Transverse colon (tissue), 4 donors: ENCODE results near the gene PEAK3. TPM values are rescaled to one million over a fixed set of nuclear protein-coding genes. Genes with fewer than 3 reads are reported as not detected.

Experiments
- DNase-seq: peaks from one replicate; pipeline ENCODE4 v3.0.0-alpha.2; 2019
- H3K27ac ChIP-seq, 4 donors: fragments of 200-600 bp; sonication (generic); 2 replicates each; pipeline ENCODE4 v1.5.1; 2016 to 2018; ENCODE audit warnings: inconsistent platforms in 4 of 4
- H3K27me3 ChIP-seq: fragments of 200-600 bp; sonication (generic); 2 replicates; pipeline ENCODE4 v1.5.1; 2017; ENCODE audit warnings: inconsistent platforms
- H3K36me3 ChIP-seq, 4 donors: fragments of 200-600 bp; sonication (generic); 2 replicates each; pipeline ENCODE4 v1.5.1; 2017 to 2019; ENCODE audit warnings: inconsistent platforms in 4 of 4
- H3K4me1 ChIP-seq, 4 donors: fragments of 200-600 bp; sonication (generic); 2 replicates each; pipeline ENCODE4 v1.5.1; 2017 to 2020; ENCODE audit warnings: inconsistent platforms in 4 of 4
- H3K4me3 ChIP-seq, 4 donors: fragments of 200-600 bp; sonication (generic); 1 replicate in 1 of 4; 2 replicates in 3 of 4; pipeline versions ENCODE4 v1.5.1 to v1.6.1; 2017 to 2019; ENCODE audit warnings: inconsistent platforms in 4 of 4
- H3K9me3 ChIP-seq, 2 donors: fragments of 200-600 bp; sonication (generic); 2 replicates each; pipeline ENCODE4 v1.5.1; 2017 to 2019; ENCODE audit warnings: inconsistent platforms in 2 of 2
- EP300 ChIP-seq: sonication (generic); formaldehyde crosslinking; IDR thresholded peaks from one replicate; pipeline ENCODE4 v1.6.1; 2017; ENCODE audit warnings: antibody characterized with exemption, low read depth
- POLR2A ChIP-seq: fragments of 450-650 bp; IDR thresholded peaks from one replicate; pipeline ENCODE4 v1.6.1; 2016; ENCODE audit warnings: antibody characterized with exemption, mild to moderate bottlenecking, moderate library complexity
- POLR2AphosphoS5 ChIP-seq, 3 donors: sonication (generic); formaldehyde crosslinking; IDR thresholded peaks; one replicate each; pipeline ENCODE4 v1.6.1; 2016; ENCODE audit warnings: antibody characterized with exemption in 3 of 3
- WGBS, 2 donors: methylation state at CpG; one replicate each; pipeline ENCODE4 v1.1.5; 2018; ENCODE audit warnings: low coverage in 1 of 2; 5-methylcytosine and 5-hydroxymethylcytosine counted together
- in situ Hi-C, 4 donors: fragments of 200-750 bp; cut with MboI; loops; one replicate each; pipeline versions ENCODE4 v1.15.0 to v1.15.1; 2017; ENCODE audit warnings: low sequenced_read_pairs in 3 of 4, low pct_ligation_motif_present in 1 of 4, low pct_unique_long_range_greater_than_20kb in 1 of 4
- intact Hi-C: fragments of 100-400 bp; cut with DNase I; formaldehyde crosslinking; loops from one replicate; pipeline ENCODE4 v1.15.1; 2023; ENCODE audit warnings: low total_unique reads
- total RNA-seq, 4 donors: library from RNA; depleted of rRNA; stranded (reverse); fragments of >200 nt; gene quantifications; one replicate each; pipeline ENCODE4 v1.1.0, GENCODE V29; 2016
- TF ChIP-seq, protein P1 (sequence below), 5 experiments: fragments of 200-600 bp in 3 of 5; fragments of 450-650 bp in 2 of 5; sonication (generic) in 3 of 5; IDR thresholded peaks; 1 replicate in 2 of 5; 2 replicates in 3 of 5; pipeline ENCODE4 v1.5.1; 2016 to 2017; ENCODE audit warnings: antibody characterized with exemption in 5 of 5, inconsistent platforms in 3 of 5, mild to moderate bottlenecking in 2 of 5, moderate library complexity in 1 of 5

PEAK3 gene
- total RNA-seq, 4 donors from 2014 or later: 0.27 to 1.1 (median 1.1) TPM; not detected in 1

- peak overlapping the region; percentile 53 to 69 (median 62) for H3K27ac ChIP-seq
Measured at GRCh38 chr19:2274931-2275535, 6.9 kb downstream of the PEAK3 start.

GRCh38 chr19:2274185-2274711 lies 7.7 kb downstream of the PEAK3 start:
- in situ Hi-C loops (loop anchor here in 1 of 4 donors (25.0 kb wide), 1 partner anchor 112 kb away; the partner anchor contains the start of genes AP3D1 and DOT1L), intact Hi-C loops (loop anchor here (5.0 kb wide), 1 partner anchor 112 kb away; the partner anchor contains the start of gene DOT1L)
- DNase-seq: no peak
- H3K36me3 ChIP-seq: peaks cover 0 to 12% (median 5%) of the 10 kb centered on the region in 4 donors
- H3K4me3 ChIP-seq: peak overlapping the region in 1 of 4 donors; percentile 92
- no peaks in the 10 kb centered on the region for H3K27me3 ChIP-seq
- TF ChIP-seq EP300: no peak
- TF ChIP-seq, protein P1, sequence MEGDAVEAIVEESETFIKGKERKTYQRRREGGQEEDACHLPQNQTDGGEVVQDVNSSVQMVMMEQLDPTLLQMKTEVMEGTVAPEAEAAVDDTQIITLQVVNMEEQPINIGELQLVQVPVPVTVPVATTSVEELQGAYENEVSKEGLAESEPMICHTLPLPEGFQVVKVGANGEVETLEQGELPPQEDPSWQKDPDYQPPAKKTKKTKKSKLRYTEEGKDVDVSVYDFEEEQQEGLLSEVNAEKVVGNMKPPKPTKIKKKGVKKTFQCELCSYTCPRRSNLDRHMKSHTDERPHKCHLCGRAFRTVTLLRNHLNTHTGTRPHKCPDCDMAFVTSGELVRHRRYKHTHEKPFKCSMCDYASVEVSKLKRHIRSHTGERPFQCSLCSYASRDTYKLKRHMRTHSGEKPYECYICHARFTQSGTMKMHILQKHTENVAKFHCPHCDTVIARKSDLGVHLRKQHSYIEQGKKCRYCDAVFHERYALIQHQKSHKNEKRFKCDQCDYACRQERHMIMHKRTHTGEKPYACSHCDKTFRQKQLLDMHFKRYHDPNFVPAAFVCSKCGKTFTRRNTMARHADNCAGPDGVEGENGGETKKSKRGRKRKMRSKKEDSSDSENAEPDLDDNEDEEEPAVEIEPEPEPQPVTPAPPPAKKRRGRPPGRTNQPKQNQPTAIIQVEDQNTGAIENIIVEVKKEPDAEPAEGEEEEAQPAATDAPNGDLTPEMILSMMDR (IDR thresholded peaks at IDR 0.05): no peak
- no peaks in the 10 kb centered on the region for H3K9me3 ChIP-seq
- peaks cover 38 to 69% (median 55%) of the 10 kb centered on the region in 4 donors for H3K4me1 ChIP-seq
- peak overlapping the region; percentile 97 to 99 (median 99) for H3K27ac ChIP-seq
- 67 to 70% methylated on average over 2 to 9 of the region's 9 CpGs for WGBS, 2 donors

More at GRCh38 chr19:2274931-2275535, 6.9 kb downstream of the PEAK3 start:
- DNase-seq: peak; percentile 80
- Histone ChIP-seq H3K36me3 (peaks cover 0 to 12% (median 5%) of the 10 kb centered on the region in 4 donors), H3K4me3 (no peak overlapping the region), H3K4me1 (peaks cover 38 to 69% (median 55%) of the 10 kb centered on the region in 4 donors), H3K27me3 (no peaks in the 10 kb centered on the region), H3K9me3 (no peaks in the 10 kb centered on the region)
- TF ChIP-seq POLR2A (no peak), POLR2AphosphoS5 (IDR thresholded peaks at IDR 0.05) (peak in 2 of 3 donors; percentile 11 to 27)
- TF ChIP-seq, protein P1 (IDR thresholded peaks at IDR 0.05): peak; percentile 51 to 79 (median 64)
- 51% methylated on average over 15 of the region's 16 CpGs; no CpG with 5 or more reads in 1 of the 2 donors for WGBS, 2 donors
- intact Hi-C loops (loop anchor here (5.0 kb wide), 1 partner anchor 113 kb away; the partner anchor contains the start of gene DOT1L), in situ Hi-C loops (loop anchor here in 3 of 4 donors (25.0 kb wide), 2 partner anchors 112 to 113 kb away; partner anchors contain the start of genes AP3D1 (in 1 of the 3) and DOT1L (in 1 of the 3))

- Histone ChIP-seq H3K27ac (peak overlapping the region; percentile 97 to 99 (median 99)), H3K27me3 (no peaks in the 10 kb centered on the region), H3K36me3 (peaks cover 0 to 12% (median 5%) of the 10 kb centered on the region in 4 donors), H3K9me3 (no peaks in the 10 kb centered on the region), H3K4me1 (peaks cover 41 to 70% (median 55%) of the 10 kb centered on the region in 4 donors), H3K4me3 (peak overlapping the region in 1 of 4 donors; percentile 92)
- TF ChIP-seq, protein P1 (IDR thresholded peaks at IDR 0.05): peak; percentile 98 to 99 (median 99)
- TF ChIP-seq EP300 (no peak), POLR2AphosphoS5 (IDR thresholded peaks at IDR 0.05) (peak in 2 of 3 donors; percentile 53 to 64), POLR2A (no peak)
- peak; percentile 85 for DNase-seq
- intact Hi-C loops (loop anchor here (1.0 to 5.0 kb wide), 3 partner anchors 33 to 111 kb away; partner anchors contain the start of genes DOT1L, PLEKHJ1 and SF3A2), in situ Hi-C loops (loop anchor here in 1 of 4 donors (25.0 kb wide), 1 partner anchor 111 kb away; the partner anchor contains the start of genes AP3D1 and DOT1L)
- WGBS, 2 donors: 8 to 17% methylated on average over 11 to 42 of the region's 45 CpGs
Measured at GRCh38 chr19:2273356-2274184, 8.4 kb downstream of the PEAK3 start.
